Measurements from ENCODE around the gene DNM2. TPM values are rescaled to one million over a fixed set of nuclear protein-coding genes. Genes with fewer than 3 reads are reported as not detected.

The DNM2 gene
- total and polyA plus RNA-seq, 2 of the 13 experiments (the other 11 are each of a cell fraction or from before 2014, with no cell fraction given): 41.7 to 59.8 TPM

DNA sequence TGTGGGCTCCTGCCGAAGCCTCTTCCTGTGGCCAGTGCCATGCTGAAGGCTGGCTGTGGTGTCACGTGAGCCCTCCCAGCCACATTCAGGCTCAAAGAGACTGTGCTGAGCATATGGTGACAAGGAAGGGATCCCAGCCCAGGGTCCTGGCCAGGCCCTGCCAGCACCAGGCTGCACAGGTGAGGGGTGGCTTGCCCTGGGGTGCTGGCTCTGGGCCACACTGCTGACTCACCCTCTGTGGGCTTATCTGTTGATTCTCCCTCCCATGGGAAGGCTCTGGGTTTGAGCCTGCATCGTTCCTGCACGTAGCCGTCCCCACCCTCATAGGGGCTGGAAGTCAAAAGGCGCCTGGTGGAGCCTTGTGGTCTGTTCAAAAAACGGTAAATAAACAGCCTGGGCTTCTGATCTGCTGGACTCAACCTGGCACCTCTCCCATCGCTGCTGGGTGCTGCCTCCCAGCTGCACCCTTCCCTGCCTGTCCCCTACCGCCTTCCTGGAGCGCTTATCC is 31.1 kb downstream of the DNM2 start (continued):
- TF ChIP-seq, protein P1, sequence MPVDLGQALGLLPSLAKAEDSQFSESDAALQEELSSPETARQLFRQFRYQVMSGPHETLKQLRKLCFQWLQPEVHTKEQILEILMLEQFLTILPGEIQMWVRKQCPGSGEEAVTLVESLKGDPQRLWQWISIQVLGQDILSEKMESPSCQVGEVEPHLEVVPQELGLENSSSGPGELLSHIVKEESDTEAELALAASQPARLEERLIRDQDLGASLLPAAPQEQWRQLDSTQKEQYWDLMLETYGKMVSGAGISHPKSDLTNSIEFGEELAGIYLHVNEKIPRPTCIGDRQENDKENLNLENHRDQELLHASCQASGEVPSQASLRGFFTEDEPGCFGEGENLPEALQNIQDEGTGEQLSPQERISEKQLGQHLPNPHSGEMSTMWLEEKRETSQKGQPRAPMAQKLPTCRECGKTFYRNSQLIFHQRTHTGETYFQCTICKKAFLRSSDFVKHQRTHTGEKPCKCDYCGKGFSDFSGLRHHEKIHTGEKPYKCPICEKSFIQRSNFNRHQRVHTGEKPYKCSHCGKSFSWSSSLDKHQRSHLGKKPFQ (CRISPR knock-in tag; IDR thresholded peaks at IDR 0.05; ENCODE audit: insufficient replicate concordance): peak; percentile 84
- TF ChIP-seq, protein P2, sequence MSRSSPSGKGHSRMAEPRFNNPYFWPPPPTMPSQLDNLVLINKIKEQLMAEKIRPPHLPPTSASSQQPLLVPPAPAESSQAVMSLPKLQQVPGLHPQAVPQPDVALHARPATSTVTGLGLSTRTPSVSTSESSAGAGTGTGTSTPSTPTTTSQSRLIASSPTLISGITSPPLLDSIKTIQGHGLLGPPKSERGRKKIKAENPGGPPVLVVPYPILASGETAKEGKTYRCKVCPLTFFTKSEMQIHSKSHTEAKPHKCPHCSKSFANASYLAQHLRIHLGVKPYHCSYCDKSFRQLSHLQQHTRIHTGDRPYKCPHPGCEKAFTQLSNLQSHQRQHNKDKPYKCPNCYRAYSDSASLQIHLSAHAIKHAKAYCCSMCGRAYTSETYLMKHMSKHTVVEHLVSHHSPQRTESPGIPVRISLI (CRISPR knock-in tag; IDR thresholded peaks at IDR 0.05; ENCODE audit: borderline replicate concordance): 0 out of 2 replicates have a peak, but pooled peaks have one; percentile 39
- TF ChIP-seq, protein P3, sequence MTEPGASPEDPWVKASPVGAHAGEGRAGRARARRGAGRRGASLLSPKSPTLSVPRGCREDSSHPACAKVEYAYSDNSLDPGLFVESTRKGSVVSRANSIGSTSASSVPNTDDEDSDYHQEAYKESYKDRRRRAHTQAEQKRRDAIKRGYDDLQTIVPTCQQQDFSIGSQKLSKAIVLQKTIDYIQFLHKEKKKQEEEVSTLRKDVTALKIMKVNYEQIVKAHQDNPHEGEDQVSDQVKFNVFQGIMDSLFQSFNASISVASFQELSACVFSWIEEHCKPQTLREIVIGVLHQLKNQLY (CRISPR knock-in tag; IDR thresholded peaks at IDR 0.05): peak; percentile 59; the same call in 1 of the 2 replicates
- 0 out of 2 replicates have a peak, but pooled peaks have one; percentile 28 for TF ChIP-seq ZNF12 (CRISPR knock-in tag; IDR thresholded peaks at IDR 0.05)
- TF ChIP-seq KLF15 (CRISPR knock-in tag; IDR thresholded peaks at IDR 0.05; ENCODE audit: borderline replicate concordance): no peak
- TF ChIP-seq, protein P4, sequence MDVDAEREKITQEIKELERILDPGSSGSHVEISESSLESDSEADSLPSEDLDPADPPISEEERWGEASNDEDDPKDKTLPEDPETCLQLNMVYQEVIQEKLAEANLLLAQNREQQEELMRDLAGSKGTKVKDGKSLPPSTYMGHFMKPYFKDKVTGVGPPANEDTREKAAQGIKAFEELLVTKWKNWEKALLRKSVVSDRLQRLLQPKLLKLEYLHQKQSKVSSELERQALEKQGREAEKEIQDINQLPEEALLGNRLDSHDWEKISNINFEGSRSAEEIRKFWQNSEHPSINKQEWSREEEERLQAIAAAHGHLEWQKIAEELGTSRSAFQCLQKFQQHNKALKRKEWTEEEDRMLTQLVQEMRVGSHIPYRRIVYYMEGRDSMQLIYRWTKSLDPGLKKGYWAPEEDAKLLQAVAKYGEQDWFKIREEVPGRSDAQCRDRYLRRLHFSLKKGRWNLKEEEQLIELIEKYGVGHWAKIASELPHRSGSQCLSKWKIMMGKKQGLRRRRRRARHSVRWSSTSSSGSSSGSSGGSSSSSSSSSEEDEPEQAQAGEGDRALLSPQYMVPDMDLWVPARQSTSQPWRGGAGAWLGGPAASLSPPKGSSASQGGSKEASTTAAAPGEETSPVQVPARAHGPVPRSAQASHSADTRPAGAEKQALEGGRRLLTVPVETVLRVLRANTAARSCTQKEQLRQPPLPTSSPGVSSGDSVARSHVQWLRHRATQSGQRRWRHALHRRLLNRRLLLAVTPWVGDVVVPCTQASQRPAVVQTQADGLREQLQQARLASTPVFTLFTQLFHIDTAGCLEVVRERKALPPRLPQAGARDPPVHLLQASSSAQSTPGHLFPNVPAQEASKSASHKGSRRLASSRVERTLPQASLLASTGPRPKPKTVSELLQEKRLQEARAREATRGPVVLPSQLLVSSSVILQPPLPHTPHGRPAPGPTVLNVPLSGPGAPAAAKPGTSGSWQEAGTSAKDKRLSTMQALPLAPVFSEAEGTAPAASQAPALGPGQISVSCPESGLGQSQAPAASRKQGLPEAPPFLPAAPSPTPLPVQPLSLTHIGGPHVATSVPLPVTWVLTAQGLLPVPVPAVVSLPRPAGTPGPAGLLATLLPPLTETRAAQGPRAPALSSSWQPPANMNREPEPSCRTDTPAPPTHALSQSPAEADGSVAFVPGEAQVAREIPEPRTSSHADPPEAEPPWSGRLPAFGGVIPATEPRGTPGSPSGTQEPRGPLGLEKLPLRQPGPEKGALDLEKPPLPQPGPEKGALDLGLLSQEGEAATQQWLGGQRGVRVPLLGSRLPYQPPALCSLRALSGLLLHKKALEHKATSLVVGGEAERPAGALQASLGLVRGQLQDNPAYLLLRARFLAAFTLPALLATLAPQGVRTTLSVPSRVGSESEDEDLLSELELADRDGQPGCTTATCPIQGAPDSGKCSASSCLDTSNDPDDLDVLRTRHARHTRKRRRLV (CRISPR knock-in tag; IDR thresholded peaks at IDR 0.05): no peak
- TF ChIP-seq NR1H2 (CRISPR knock-in tag; IDR thresholded peaks at IDR 0.05; ENCODE audit: borderline replicate concordance, low read depth): no peak
- TF ChIP-seq ZNF746 (CRISPR knock-in tag; IDR thresholded peaks at IDR 0.05): peak; percentile 76; the same call in 1 of the 2 replicates
- no peak for TF ChIP-seq MIXL1 (CRISPR knock-in tag; IDR thresholded peaks at IDR 0.05)
- no peak; the same call in 1 of the 2 replicates for TF ChIP-seq MEF2D (CRISPR knock-in tag; IDR thresholded peaks at IDR 0.05)
- TF ChIP-seq, protein P5, sequence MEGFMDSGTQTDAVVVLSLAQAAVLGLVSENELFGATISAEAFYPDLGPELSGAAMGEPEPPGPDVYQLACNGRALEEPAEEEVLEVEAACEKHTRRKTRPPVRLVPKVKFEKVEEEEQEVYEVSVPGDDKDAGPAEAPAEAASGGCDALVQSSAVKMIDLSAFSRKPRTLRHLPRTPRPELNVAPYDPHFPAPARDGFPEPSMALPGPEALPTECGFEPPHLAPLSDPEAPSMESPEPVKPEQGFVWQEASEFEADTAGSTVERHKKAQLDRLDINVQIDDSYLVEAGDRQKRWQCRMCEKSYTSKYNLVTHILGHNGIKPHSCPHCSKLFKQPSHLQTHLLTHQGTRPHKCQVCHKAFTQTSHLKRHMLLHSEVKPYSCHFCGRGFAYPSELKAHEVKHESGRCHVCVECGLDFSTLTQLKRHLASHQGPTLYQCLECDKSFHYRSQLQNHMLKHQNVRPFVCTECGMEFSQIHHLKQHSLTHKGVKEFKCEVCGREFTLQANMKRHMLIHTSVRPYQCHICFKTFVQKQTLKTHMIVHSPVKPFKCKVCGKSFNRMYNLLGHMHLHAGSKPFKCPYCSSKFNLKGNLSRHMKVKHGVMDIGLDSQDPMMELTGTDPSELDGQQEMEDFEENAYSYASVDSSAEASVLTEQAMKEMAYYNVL (CRISPR knock-in tag; IDR thresholded peaks at IDR 0.05; ENCODE audit: borderline replicate concordance): no peak
- TF ChIP-seq, protein P6, sequence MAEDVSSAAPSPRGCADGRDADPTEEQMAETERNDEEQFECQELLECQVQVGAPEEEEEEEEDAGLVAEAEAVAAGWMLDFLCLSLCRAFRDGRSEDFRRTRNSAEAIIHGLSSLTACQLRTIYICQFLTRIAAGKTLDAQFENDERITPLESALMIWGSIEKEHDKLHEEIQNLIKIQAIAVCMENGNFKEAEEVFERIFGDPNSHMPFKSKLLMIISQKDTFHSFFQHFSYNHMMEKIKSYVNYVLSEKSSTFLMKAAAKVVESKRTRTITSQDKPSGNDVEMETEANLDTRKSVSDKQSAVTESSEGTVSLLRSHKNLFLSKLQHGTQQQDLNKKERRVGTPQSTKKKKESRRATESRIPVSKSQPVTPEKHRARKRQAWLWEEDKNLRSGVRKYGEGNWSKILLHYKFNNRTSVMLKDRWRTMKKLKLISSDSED (CRISPR knock-in tag; IDR thresholded peaks at IDR 0.05): no peak
- no peak for TF ChIP-seq EED (CRISPR knock-in tag; IDR thresholded peaks at IDR 0.05)

All from HepG2 (cell line).